Left renal cortex interstitium (tissue), 4 donors: ENCODE results near the gene SNTG2. TPM values are rescaled to one million over a fixed set of nuclear protein-coding genes. Genes with fewer than 3 reads are reported as not detected.
A peak's percentile ranks its signal among the peaks of the same experiment; 100 is the strongest.

ENCODE experiments used
- DNase-seq, 4 donors: peaks; one replicate each; pipeline ENCODE4 v3.0.0-alpha.2; 2013; ENCODE audit warnings: low read depth in 4 of 4, low spot score in 2 of 4, missing footprints in 1 of 4
- polyA plus RNA-seq, 4 donors: library from polyadenylated mRNA; unstranded; fragments of 120-200 nt; gene quantifications; one replicate each; pipeline ENCODE4 v1.2.1, GENCODE V29; 2013; ENCODE audit not compliant: insufficient read length in 4 of 4

The SNTG2 gene
- polyA plus RNA-seq, 4 donors, result 1.8 to 2.9 (median 2.4) TPM

DNA sequence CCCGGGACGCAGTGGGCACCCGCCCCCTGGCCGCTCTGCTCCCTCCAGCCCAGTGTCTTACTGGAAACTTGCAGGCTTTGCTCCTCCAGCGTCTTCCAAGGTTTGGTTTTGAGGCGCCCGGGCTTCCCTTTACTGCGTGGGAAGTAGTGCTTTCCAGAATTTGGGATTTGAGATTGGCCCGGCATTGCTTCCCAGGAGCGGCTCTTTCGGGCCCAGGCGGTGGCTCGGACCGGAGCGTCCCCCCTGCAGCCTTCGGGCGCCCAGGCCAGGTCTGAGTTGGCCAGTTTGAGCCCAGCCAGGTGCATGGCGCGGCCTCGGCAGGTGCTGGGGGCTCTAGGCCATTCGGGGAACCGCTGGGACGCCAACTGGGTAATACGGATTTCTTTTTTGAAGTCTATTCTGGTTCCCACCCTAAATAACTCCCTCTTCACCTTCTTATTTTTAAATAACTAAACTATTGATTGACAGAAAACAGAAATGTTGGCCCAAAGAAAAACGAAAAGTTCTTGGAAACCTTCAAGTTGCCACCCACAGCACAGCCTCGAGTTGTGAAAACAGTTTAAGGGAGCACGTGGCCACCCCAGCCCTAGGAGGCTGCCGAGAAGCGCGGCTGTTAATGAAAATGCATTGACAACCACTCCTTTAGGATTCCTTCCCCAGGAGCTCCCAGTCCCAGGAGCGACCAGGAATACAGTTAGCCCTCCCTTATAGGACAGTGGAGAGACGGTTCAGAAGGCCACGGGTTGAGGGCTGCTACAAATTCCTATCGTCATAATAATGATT lies 766 bp downstream of the SNTG2 start:
- DNase-seq, result no peak

DNA sequence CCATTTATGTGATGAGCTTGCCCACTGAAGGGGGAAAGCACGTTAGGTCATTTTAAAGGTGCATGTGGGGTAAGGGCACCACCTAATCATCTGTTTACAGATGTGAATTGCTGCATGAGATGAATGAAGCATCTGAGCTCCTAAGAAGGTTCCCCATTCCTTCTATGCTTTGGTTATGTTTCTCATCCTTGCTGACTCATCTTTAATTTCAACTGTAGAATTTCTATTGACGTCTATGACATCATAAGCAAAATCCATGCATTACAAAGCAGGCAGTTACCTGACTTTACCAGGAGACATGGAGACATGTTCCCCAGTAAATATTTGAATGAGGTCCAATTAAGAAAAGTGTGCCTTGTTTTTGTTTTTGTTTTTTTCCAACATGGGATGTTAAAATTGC lies 2.8 kb downstream of the SNTG2 start:
- DNase-seq, result no peak

DNA sequence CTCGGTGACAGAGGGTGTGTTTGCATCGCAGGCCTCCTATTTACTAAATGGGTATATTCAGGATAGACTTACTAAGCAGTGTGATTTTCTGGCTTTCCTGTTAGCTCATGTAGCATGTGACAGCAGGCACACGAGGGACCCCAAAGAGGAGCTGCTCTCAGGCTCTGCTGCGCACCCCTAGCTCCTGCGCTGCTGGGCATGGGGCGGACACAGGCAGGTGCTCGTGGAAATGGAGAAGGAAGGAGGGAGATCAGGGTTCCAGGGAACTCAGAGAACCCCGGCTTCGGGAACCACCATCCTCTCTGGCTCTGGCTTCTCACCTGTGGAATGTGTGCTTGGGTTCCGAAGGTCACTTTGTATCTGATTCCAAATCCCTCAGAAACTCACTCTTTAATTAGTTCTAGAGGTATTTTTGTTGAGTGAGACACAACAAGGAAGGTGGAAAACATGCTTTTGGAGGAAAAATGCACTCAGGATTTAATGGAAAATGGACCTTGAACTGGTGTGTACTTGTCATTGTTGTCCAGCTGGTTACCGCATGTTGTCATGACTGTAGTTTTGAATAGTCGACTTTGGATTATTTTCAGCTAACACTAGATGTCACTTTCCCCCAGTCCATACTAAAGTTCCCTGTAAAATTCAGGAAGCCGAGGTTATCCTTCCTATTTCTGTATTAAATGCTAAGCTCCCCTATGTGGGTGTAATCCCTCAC lies 3.5 kb downstream of the SNTG2 start:
- peak in 1 of 4 donors; percentile 34 for DNase-seq

DNA sequence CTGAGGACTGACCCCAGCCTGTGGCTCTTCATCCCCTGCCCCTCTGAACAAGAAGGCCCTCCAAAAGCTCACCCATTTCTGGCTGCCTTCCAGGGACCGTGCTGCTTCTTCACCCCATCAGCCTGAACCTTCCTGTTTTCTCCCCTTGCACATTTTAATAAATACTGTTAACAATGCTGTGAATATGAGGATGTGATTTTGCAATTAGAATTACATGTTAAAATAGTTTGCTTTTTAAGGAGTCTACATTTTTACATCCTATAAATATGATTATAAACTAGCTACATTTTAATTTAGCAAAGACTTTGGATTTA lies 4.0 kb downstream of the SNTG2 start:
- no peak for DNase-seq

DNA sequence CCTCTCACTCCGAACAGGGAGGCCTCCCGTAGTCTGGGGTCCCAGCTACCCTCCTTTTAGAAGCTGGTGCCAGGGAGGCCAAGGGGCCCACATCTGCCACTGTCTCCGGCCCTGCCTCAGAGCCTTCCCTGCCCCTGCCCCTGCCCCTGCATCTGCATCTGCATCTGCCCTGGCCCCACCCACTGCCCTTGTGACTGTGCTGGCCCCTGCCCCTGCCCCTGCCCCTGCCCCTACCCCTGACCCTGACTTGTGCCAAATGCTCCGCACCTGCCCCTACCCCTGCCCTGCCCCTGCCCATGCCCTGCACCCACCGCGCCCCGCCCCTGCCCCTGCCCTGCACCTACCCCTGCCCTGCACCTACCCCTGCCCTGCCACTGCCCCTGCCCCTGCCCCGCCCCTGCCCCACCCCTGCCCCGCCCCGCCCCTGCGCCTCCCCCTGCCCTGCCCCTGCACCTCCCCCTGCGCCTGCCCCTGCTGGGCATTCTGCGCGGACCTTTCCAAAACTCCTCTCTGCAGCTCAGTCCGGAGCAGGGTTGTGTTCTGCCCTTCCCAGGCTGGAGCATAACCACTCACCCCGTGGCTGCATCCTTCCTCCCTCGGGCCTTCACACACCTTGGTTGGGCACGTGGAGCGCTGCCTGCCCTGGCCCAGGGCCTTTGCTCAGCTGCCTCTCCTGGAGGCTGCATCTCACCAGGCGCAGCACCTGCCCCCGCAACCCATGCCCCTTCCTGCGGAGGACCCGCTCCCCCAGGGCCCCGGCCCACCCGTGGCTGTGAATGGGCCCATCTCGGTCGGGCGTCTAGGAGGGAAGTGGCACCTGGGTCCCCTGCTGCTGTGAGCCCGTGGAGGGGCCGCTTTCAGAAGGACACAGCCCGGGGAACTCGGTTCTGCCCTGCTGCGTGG lies 5.4 kb downstream of the SNTG2 start:
- DNase-seq, result no peak

DNA sequence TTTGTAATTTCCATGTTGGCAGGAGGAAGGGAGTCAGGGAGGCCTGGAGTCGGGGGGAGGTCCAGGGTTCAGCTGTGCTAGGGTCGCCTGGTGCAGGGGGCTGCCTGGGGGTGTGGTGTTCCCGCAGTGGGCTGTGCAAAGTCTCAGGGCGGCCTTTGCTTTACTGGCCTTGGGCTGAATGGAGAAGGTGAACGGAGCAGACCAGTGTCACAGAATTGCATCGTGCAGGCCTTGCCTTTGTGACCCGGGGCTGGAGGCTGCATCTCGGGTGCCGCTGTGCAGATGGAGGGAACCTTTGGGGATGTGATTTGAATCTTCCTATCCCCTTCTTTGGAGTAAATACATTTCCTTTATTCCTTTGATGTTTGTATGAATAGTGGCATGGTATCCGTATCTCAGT lies 8.8 kb downstream of the SNTG2 start:
- no peak for DNase-seq

DNA sequence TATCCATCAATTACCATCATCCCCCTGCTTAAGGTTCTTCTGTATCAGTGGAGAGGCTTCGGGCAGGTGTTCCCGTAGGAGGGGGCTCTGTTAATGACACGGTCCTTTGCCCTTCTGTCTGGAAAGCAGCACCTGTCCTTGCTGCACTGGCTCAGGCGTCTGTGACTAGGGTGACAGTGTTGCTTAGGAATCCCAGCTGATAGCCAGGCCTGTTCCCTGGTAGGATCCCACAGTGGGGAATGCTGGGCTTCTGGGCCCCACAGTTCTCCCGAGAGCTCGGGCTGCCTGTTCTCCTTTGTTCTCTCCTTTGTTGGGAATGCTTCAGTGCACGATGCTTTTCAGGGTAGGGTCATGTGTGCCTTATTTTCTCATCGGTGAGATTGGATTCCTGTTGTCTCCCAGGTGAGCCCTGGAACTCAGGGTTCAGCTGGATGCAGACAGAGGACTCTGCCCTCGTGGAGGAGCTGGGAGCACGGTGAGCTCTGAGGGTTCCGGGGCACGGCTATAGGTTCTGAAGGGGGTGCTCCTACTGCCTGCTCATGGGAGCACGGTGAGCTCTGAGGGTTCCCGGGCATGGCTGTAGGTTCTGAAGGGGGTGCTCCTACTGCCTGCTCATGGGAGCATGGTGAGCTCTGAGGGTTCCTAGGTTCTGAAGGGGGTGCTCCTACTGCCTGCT lies 9.6 kb downstream of the SNTG2 start:
- DNase-seq, result no peak

DNA sequence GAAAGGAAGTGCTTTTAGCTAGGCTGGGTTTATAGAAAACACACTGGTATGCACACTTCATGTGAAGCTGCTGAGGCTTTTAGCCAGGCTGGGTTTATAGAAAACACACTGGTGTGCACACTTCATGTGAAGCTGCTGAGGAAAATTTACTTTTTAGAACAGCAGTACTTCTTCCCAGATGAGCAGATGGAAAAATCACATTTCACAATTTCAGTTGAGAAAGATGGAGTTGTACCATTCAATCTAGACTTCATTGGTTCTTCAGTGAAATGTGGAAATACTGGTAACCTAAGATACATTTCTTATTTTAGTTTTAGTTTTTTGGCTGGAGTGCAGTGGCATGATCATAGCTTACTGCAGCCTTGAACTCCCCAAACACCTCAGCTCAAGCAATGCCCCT lies 11.1 kb downstream of the SNTG2 start:
- DNase-seq, result no peak

DNA sequence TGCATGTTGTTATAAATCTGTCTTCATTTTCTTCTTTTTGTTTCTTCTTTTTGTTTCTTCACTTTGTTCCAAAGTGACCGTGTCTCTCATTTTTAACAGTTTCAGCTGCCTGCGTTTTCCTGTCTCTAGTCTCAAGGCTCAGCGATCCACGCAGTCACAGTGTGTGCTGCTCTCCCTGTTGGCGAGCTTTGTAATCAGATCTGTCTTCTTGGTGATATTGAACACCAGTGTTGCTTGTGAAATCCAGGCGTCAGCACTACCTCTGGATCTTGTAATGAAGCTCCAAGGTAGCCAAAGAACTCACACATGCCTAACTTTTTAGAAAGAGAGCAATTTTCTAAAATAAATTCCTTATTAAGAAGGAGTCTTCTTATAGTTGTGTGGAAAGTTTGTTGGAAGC lies 13.2 kb downstream of the SNTG2 start:
- no peak for DNase-seq

DNA sequence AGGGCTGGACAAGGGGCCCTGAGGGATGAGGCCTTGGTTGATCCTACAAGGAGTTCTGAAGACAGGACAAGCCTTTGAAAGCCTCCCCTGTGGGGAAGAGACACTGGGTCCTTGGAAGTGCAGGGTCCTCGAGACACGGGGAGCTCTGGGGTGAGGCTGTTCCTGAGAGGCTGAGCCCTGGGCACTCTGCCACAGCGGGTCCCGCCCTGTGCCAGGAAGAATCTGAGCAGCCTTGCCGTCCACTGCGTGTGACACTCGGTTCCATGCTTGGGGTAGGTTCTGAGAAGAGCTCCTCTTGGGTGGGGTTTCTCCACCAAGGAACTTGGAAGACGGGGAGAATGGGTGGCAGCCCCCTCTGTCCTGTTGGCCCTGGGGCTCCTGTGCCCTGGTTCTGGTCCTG lies 13.9 kb downstream of the SNTG2 start:
- no peak for DNase-seq

DNA sequence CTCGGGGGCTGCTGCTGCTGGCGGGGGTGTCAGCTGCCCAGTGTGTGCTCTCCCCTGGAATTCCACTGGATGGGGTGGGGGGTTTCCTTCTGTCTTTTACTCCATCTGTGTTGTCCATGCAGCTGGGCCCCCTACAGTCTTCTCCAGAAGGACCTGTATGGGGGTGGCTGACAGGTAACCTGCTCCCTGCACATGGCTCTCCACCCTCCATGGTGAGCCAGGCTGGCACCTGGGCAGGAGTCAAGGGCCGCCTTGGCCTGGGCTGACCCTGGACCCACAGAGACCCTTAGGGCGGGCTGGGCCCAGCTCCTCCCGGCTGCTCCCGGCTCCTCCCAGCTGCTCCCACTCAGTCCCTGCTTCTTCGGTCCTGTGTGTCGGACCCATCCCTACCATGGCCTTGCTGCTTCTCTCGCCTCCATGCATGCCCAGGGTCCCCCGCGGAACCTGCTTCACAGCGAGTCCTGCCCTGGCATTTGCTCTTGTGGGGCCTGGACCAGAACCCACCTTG lies 15.0 kb downstream of the SNTG2 start:
- DNase-seq, result no peak

DNA sequence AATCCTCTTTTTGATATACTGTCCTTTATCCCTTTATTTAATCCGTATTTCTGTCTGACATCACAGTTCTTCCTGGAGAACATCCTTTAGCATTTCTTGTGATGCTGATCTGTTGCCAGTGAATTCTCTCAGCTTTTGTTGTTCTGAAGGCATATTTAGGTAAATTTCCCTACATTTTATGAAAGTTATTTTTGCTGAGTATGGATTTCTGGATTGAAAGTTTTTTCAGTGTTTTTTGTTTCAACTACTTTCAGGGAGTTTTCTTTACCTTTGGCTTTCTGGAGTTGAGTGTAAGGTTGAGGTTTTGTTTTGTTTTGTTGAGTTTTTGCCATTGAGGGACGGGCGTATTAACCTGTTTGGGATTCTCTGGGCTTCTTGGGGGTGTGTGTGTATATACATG lies 22.5 kb downstream of the SNTG2 start:
- no peak for DNase-seq

DNA sequence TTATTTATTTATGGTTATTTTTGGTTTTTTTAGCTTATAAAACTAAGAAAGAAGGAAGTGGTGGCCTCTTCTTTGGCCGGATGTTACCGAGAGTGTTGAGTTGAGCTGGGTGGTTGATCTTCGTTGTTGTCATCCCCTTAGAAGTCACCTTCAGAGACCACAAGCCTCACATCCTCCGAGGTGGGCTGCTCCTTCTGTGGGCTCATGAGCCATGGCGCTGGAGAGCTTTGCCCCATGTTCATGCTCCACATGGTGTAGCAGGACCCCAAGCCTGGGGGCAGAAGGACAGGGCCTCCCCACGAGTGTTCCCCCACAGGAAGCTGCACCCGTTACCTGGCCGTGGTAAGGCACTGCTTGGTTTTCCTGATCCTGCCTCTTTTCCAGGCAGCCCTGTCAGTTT lies 23.4 kb downstream of the SNTG2 start:
- DNase-seq, result no peak

DNA sequence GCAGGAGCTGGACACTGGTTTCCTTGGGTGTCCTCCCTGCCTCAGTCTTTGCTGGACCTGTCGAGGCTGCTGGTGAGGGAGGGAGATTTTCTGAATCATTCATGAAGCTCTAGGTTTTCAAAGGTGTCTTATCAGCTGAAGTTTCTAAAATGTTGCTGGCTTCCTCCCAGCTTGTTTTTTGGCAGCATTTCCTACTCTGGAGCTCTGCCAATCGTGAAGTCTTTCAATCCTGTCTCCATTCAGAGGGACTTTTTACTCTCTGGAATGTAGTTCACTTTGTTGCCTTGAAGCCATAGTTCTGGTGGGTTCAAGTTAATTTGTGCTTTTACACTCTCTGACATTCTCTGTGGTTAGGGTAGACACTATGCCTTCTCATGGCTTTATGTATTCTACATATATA lies 23.9 kb downstream of the SNTG2 start:
- DNase-seq, result peak in 1 of 4 donors; percentile 49

DNA sequence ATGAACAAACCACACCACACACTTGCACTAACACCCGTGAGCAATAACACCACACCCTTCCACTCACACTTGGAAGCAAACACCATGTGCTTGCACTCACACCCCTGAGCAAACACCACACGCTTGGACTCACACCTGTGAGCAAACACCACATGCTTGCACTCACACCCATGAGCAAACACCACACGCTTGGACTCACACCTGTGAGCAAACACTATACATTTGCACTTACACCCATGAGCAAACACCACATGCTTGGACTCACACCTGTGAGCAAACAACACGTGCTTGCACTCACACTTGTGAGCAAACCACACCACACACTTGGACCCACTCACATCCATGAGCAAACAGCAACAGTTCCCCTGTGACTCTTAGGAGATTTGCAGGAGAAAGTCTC lies 24.4 kb downstream of the SNTG2 start:
- DNase-seq, result no peak

DNA sequence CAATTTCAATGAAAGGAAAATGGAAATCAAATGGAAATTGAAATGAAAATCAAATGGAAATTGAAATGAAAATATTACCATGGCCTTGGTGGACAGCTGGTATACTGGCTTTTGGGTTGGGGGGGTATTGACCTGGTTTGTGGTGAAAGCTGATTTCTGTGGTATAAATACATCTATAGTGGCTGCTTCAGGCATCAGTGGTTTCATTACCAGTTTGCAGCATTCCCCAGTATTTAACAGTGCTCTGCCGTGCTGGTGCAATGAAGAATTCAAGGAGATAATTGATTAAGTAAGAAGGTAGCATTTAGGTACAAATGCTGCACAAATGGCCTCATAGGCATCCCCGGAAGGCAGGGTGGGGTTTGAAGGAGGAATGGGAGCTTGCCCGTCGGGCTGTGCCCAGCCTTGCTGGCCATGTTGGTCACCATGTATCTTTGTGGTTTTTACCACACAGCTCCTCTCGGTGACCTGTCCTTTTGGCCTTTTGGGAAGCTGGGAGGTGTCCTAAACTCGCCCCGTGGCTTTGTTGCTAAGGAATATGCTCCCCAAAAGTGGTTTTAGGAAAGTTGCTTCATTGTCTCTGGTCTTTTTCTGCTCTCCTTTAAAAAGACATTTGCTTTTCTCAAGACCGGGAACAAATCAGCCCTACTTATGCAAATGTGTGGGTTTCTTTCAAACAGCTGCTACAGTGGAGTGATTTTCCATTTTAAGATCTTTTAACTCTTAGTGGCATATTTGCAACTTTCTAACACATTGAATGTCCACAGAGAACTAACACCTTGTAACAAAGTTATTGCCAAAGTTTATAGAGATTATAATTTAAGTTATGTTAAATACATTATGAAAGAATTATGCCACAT lies 28.6 kb downstream of the SNTG2 start:
- no peak for DNase-seq

DNA sequence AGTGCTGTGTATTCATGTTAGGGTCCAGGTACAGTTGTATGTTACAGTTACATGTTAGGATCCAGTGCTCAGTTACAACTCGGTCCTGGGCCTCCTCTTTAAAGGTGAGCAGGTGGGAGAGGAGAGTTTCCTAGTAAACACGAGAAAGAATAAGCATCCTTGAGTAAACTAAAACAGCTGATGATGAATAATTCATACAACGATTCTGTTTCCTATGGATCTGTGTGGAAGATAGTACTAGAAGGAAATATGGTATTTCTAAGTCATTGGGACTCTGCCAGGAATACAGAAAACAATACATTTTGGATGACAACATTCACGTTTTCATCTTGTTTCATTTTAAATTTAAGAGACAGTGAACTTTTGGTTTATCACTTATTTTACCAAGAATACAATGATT lies 29.5 kb downstream of the SNTG2 start:
- DNase-seq, result no peak

DNA sequence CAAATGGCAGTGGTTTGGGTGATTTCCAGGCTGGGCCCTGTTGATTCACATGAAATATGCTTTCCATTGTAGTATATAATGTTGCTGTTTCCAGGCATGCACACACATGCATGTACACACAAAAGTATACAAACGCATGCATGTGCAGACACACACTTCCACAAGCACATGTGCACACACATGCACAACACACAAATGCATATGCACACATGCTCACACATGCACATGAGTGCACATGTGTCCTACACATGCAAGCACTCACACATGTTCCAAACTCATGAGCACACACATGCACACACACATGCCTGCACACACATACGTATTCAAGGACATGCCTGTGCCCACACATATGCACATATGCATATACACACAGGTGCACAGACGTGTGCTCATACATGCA lies 30.6 kb downstream of the SNTG2 start:
- no peak for DNase-seq

DNA sequence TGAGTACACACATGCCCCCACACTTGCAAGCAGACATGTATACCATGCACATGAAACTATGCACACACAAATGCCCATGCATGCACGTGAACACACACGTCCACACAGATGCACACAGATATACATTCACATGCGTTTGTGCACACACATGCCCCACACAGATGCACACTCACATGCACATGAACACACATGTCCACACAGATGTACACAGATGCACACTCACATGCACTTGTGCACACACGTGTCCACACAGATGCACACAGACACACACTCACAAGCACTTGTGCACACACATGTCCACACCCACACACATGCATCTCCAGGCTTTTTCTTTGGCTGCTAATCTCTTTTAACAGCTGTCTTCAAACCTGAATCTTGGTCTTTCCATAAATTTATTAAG lies 31.1 kb downstream of the SNTG2 start:
- no peak for DNase-seq
